ENCODE data around the gene CTDSPL2.
A peak's percentile ranks its signal among the peaks of the same experiment; 100 is the strongest.

DNA sequence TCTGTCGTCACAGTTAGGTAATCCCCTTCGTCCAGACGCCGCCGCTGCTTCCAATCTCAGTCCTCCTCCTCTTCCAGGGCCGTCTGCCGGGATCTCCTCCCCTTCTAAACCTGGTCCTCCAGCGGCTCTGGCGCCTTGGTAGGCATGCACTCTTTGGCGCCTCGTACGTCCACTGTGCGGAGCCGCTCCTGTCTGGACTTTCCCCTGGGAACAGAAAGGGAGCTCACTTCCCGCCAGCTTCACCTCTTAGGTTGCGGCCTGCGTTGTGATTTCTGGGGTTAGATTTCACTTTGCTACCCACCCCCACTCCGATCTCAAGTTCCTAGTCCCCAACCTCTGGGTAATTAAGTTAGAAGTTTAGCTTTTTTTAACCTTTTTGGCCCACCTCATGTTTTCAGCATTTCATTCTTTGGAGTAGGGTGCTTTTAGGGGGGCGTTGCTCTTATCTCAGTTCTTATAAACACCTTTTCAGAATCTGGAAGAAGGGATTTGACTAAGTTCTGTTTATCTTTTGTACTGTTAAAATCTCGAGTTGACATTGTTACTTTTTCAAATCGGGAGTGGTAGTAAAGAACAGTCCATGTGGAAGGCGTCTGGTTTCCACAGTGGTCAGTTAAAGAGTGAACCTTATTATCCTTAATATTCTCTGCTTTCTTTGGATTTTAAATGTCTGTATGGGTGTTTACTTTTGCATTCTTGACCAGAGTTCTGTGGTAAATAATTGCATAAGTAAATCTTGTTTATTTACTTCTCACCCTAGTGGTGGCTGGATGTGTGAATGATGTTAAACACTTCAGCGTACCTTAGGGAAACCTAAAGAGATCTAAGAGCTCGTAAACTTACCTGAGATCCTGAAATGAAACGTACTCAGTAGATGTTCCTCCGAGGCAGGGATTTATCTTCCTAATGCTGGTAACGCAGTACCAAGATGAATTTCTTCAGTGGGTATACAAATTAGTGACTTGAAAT is 611 bp downstream of the CTDSPL2 start:
- TF ChIP-seq, protein P1, sequence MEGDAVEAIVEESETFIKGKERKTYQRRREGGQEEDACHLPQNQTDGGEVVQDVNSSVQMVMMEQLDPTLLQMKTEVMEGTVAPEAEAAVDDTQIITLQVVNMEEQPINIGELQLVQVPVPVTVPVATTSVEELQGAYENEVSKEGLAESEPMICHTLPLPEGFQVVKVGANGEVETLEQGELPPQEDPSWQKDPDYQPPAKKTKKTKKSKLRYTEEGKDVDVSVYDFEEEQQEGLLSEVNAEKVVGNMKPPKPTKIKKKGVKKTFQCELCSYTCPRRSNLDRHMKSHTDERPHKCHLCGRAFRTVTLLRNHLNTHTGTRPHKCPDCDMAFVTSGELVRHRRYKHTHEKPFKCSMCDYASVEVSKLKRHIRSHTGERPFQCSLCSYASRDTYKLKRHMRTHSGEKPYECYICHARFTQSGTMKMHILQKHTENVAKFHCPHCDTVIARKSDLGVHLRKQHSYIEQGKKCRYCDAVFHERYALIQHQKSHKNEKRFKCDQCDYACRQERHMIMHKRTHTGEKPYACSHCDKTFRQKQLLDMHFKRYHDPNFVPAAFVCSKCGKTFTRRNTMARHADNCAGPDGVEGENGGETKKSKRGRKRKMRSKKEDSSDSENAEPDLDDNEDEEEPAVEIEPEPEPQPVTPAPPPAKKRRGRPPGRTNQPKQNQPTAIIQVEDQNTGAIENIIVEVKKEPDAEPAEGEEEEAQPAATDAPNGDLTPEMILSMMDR (IDR thresholded peaks at IDR 0.05): peak in 3 of 5 experiments; percentile 8 to 39 (median 29)
- peak; percentile 47 for TF ChIP-seq POLR2A (IDR thresholded peaks at IDR 0.05)
- no peak for TF ChIP-seq EP300 (IDR thresholded peaks at IDR 0.05; ENCODE audit: low read depth)
- no peak for TF ChIP-seq POLR2AphosphoS5 (IDR thresholded peaks at IDR 0.05)

Measured in transverse colon (tissue), 4 donors.